ENCODE results near the gene PCNP. TPM values are rescaled to one million over a fixed set of nuclear protein-coding genes. Genes with fewer than 3 reads are reported as not detected.

PCNP gene
- total and polyA plus RNA-seq, 2 experiments from 2014 or later, result 134 to 185 TPM

DNA sequence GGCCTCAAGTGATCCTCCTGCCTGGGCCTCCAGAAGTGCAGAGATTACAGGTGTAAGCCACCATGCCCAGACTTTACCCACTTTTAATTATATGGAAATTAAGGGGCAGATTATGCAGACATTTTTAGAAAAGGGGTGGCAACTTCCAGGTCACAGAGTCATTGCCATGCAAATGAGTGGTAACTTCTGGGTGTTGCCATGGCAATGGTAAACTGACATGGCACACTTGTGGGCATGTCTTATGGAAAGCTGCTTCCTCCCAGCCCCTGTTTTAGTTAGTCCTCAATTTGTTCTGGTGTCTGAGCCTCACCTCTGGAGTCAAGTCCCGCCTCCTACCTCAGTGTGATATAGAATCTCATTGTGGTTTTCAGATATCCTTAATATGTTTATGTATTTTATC, 49.7 kb downstream of the PCNP start:
- Histone ChIP-seq H3K4me2 (no peak overlapping the region), H3K27me3 (ENCODE audit: insufficient read depth) (no peaks in the 10 kb centered on the region), H3K36me3 (ENCODE audit: insufficient read depth) (no peaks in the 10 kb centered on the region; the same call in 1 of the 2 replicates), H3K4me3 (no peak overlapping the region), H3K27ac (ENCODE audit: low read depth) (no peak overlapping the region), H3K4me1 (ENCODE audit: insufficient read depth) (no peaks in the 10 kb centered on the region), H3K9me2 (ENCODE audit: insufficient read depth) (peaks cover 3% of the 10 kb centered on the region; the same call in 1 of the 2 replicates), H3K79me2 (replicated peaks; ENCODE audit: insufficient read depth) (no peaks in the 10 kb centered on the region), H2AFZ (no peak overlapping the region), H4K20me1 (replicated peaks; ENCODE audit: insufficient read depth) (no peaks in the 10 kb centered on the region), H3F3A (replicated peaks; ENCODE audit: low read depth) (no peaks in the 10 kb centered on the region)
- DNase-seq (ENCODE audit: low spot score) (no peak), ATAC-seq (no peak)
- no peak for TF ChIP-seq ZNF331 (CRISPR knock-in tag; IDR thresholded peaks at IDR 0.05; ENCODE audit: low read depth)
- TF ChIP-seq ZNF114 (CRISPR knock-in tag; IDR thresholded peaks at IDR 0.05), result no peak
- TF ChIP-seq JUNB (IDR thresholded peaks at IDR 0.05; ENCODE audit: unreplicated experiment), result no peak
- no peak for TF ChIP-seq STAT1 (IDR thresholded peaks at IDR 0.05; ENCODE audit: unreplicated experiment)
- TF ChIP-seq POLR2AphosphoS5 (IDR thresholded peaks at IDR 0.05; ENCODE audit: low read depth), result no peak
- TF ChIP-seq, protein P1, sequence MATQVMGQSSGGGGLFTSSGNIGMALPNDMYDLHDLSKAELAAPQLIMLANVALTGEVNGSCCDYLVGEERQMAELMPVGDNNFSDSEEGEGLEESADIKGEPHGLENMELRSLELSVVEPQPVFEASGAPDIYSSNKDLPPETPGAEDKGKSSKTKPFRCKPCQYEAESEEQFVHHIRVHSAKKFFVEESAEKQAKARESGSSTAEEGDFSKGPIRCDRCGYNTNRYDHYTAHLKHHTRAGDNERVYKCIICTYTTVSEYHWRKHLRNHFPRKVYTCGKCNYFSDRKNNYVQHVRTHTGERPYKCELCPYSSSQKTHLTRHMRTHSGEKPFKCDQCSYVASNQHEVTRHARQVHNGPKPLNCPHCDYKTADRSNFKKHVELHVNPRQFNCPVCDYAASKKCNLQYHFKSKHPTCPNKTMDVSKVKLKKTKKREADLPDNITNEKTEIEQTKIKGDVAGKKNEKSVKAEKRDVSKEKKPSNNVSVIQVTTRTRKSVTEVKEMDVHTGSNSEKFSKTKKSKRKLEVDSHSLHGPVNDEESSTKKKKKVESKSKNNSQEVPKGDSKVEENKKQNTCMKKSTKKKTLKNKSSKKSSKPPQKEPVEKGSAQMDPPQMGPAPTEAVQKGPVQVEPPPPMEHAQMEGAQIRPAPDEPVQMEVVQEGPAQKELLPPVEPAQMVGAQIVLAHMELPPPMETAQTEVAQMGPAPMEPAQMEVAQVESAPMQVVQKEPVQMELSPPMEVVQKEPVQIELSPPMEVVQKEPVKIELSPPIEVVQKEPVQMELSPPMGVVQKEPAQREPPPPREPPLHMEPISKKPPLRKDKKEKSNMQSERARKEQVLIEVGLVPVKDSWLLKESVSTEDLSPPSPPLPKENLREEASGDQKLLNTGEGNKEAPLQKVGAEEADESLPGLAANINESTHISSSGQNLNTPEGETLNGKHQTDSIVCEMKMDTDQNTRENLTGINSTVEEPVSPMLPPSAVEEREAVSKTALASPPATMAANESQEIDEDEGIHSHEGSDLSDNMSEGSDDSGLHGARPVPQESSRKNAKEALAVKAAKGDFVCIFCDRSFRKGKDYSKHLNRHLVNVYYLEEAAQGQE (IDR thresholded peaks at IDR 0.05; ENCODE audit: unreplicated experiment), result no peak
- TF ChIP-seq CREB1 (CRISPR knock-in tag; IDR thresholded peaks at IDR 0.05; ENCODE audit: low read depth), result no peak
- TF ChIP-seq EZH2 (IDR thresholded peaks at IDR 0.05; ENCODE audit: low read depth, unreplicated experiment), result no peak
- no peak for TF ChIP-seq CTCF (conservative IDR thresholded peaks at IDR 0.05; ENCODE audit: low read depth in 2 of 2)
- TF ChIP-seq, protein P2, sequence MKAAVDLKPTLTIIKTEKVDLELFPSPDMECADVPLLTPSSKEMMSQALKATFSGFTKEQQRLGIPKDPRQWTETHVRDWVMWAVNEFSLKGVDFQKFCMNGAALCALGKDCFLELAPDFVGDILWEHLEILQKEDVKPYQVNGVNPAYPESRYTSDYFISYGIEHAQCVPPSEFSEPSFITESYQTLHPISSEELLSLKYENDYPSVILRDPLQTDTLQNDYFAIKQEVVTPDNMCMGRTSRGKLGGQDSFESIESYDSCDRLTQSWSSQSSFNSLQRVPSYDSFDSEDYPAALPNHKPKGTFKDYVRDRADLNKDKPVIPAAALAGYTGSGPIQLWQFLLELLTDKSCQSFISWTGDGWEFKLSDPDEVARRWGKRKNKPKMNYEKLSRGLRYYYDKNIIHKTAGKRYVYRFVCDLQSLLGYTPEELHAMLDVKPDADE (IDR thresholded peaks at IDR 0.05), result no peak
- no peak for TF ChIP-seq NANOG (IDR thresholded peaks at IDR 0.05; ENCODE audit: borderline replicate concordance)
- TF ChIP-seq EZH2phosphoT487 (IDR thresholded peaks at IDR 0.05; ENCODE audit: unreplicated experiment), result no peak
- TF ChIP-seq, protein P3, sequence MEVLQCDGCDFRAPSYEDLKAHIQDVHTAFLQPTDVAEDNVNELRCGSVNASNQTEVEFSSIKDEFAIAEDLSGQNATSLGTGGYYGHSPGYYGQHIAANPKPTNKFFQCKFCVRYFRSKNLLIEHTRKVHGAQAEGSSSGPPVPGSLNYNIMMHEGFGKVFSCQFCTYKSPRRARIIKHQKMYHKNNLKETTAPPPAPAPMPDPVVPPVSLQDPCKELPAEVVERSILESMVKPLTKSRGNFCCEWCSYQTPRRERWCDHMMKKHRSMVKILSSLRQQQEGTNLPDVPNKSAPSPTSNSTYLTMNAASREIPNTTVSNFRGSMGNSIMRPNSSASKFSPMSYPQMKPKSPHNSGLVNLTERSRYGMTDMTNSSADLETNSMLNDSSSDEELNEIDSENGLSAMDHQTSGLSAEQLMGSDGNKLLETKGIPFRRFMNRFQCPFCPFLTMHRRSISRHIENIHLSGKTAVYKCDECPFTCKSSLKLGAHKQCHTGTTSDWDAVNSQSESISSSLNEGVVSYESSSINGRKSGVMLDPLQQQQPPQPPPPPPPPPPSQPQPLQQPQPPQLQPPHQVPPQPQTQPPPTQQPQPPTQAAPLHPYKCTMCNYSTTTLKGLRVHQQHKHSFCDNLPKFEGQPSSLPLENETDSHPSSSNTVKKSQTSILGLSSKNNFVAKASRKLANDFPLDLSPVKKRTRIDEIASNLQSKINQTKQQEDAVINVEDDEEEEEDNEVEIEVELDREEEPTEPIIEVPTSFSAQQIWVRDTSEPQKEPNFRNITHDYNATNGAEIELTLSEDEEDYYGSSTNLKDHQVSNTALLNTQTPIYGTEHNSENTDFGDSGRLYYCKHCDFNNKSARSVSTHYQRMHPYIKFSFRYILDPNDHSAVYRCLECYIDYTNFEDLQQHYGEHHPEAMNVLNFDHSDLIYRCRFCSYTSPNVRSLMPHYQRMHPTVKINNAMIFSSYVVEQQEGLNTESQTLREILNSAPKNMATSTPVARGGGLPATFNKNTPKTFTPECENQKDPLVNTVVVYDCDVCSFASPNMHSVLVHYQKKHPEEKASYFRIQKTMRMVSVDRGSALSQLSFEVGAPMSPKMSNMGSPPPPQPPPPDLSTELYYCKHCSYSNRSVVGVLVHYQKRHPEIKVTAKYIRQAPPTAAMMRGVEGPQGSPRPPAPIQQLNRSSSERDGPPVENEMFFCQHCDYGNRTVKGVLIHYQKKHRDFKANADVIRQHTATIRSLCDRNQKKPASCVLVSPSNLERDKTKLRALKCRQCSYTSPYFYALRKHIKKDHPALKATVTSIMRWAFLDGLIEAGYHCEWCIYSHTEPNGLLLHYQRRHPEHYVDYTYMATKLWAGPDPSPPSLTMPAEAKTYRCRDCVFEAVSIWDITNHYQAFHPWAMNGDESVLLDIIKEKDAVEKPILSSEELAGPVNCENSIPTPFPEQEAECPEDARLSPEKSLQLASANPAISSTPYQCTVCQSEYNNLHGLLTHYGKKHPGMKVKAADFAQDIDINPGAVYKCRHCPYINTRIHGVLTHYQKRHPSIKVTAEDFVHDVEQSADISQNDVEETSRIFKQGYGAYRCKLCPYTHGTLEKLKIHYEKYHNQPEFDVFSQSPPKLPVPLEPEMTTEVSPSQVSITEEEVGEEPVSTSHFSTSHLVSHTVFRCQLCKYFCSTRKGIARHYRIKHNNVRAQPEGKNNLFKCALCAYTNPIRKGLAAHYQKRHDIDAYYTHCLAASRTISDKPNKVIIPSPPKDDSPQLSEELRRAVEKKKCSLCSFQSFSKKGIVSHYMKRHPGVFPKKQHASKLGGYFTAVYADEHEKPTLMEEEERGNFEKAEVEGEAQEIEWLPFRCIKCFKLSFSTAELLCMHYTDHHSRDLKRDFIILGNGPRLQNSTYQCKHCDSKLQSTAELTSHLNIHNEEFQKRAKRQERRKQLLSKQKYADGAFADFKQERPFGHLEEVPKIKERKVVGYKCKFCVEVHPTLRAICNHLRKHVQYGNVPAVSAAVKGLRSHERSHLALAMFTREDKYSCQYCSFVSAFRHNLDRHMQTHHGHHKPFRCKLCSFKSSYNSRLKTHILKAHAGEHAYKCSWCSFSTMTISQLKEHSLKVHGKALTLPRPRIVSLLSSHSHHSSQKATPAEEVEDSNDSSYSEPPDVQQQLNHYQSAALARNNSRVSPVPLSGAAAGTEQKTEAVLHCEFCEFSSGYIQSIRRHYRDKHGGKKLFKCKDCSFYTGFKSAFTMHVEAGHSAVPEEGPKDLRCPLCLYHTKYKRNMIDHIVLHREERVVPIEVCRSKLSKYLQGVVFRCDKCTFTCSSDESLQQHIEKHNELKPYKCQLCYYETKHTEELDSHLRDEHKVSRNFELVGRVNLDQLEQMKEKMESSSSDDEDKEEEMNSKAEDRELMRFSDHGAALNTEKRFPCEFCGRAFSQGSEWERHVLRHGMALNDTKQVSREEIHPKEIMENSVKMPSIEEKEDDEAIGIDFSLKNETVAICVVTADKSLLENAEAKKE (CRISPR knock-in tag; IDR thresholded peaks at IDR 0.05), result no peak
- no peaks in the 10 kb centered on the region for H3K4me1 Mint-ChIP-seq
- H3K27ac Mint-ChIP-seq, result no peak overlapping the region
- peaks cover 21% of the 10 kb centered on the region for H3K36me3 Mint-ChIP-seq (ENCODE audit: low read depth)
- no peak overlapping the region for H3K4me3 Mint-ChIP-seq
- H3K9me3 Mint-ChIP-seq, result peaks cover 33% of the 10 kb centered on the region
- H3K27me3 Mint-ChIP-seq (ENCODE audit: insufficient read depth, low read depth, poor library complexity), result peaks cover 7% of the 10 kb centered on the region
